ENCODE results near the gene TMEM203. TPM values are rescaled to one million over a fixed set of nuclear protein-coding genes. Genes with fewer than 3 reads are reported as not detected.

The TMEM203 gene
- total RNA-seq, 1 experiment from 2014 or later: 35.5 TPM

DNA sequence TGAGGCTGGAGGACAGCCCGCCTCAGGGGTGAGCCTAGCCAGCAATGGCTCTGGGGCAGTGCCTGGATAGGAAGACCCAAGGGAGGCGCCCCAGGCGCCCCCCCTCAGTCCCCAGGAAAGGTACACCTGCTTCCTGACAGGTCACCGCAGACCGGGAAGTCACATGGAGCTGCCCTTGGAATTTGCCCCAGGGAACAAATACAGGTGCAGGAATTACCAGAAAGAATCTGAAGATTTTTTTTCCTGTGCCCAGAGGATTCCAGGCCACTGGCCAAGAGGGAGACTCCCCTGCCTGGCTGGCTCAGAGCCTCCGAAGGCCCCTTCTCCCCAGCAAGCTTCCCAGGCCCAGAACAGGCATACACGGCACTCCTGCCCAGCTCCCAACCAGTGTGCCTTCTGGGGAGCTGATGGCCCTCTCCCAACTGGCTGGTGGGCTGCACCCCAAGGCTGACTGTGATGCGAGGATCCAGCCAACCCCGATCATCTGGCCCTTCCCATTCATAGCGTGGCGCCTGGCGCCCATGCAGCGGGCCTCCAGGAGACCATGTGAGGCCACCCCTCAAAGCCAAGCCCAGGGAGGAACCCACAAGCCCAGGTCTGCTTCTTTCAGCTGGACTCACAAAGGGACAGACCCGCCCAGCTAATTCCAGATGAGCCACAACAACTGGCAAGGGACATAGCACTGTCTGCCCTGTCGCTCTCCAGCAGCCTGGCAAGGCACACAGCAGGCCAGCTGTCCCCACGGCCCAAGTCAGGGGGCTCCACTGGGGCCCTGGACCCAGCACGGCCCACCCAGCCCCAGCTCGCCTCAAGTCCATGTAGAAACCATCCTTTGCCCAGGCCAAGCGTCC is 7.2 kb downstream of the TMEM203 start:
- Histone ChIP-seq H2BK5ac (ENCODE audit: insufficient read length, low read length) (no peak overlapping the region), H4K5ac (ENCODE audit: insufficient read length, low read depth, low read length) (no peak overlapping the region), H3K4me2 (ENCODE audit: insufficient read depth, insufficient read length, low read length) (no peak overlapping the region), H3K18ac (ENCODE audit: insufficient read length, low read depth, low read length) (no peak overlapping the region), H2BK120ac (ENCODE audit: low read depth, low read length, poor library complexity, severe bottlenecking) (no peak overlapping the region), H2AK5ac (ENCODE audit: insufficient read length, low read length) (no peak overlapping the region), H3K4ac (ENCODE audit: low read depth, low read length) (no peak overlapping the region), H3K14ac (ENCODE audit: insufficient read depth, low read length) (no peak overlapping the region), H2BK20ac (ENCODE audit: low read depth, low read length, poor library complexity, severe bottlenecking) (no peak overlapping the region), H3K4me1 (ENCODE audit: insufficient read depth, low read length) (no peaks in the 10 kb centered on the region), H2BK15ac (ENCODE audit: low read depth, low read length) (no peak overlapping the region), H3K23ac (ENCODE audit: insufficient read length, low read depth, low read length) (no peak overlapping the region), H4K8ac (replicated peaks; ENCODE audit: insufficient read length, low read depth, low read length) (no peak overlapping the region), H3K23me2 (ENCODE audit: insufficient read length, low read depth, low read length, poor library complexity, severe bottlenecking) (peaks cover 2% of the 10 kb centered on the region), H4K91ac (ENCODE audit: insufficient read length, low read depth, low read length) (no peak overlapping the region), H3K27ac (ENCODE audit: insufficient read length, low read depth, low read length) (no peak overlapping the region), H2AFZ (ENCODE audit: low read length) (no peak overlapping the region), H3K56ac (ENCODE audit: insufficient read length, low read depth, low read length) (no peak overlapping the region), H3T11ph (ENCODE audit: low read length) (no peak overlapping the region), H4K20me1 (ENCODE audit: control insufficient read depth, insufficient read depth, insufficient read length) (no peaks in the 10 kb centered on the region), H3K9ac (ENCODE audit: extremely low read depth, insufficient read length, low read length) (peak overlapping the region; percentile 5), H3K79me1 (ENCODE audit: insufficient read depth, low read depth, low read length, poor library complexity, severe bottlenecking) (peaks cover 3% of the 10 kb centered on the region), H3K27me3 (ENCODE audit: insufficient read depth, low read length) (no peaks in the 10 kb centered on the region), H3K9me3 (ENCODE audit: control insufficient read depth, low read depth, low read length) (no peaks in the 10 kb centered on the region), H3K79me2 (ENCODE audit: insufficient read depth, low read length) (no peaks in the 10 kb centered on the region), H2BK12ac (ENCODE audit: insufficient read length, low read depth, low read length) (no peak overlapping the region)
- no peaks in the 10 kb centered on the region; a peak in 1 of 7 replicates for H3K36me3 Mint-ChIP-seq (ENCODE audit: insufficient read depth in 1 of 3, low read depth in 3 of 3)
- peaks cover 2% of the 10 kb centered on the region; the same call in 1 of the 2 replicates for H3K27me3 Mint-ChIP-seq (ENCODE audit: low read depth)
- H3K9me3 Mint-ChIP-seq: no peaks in the 10 kb centered on the region
- peaks cover 12 to 28% of the 10 kb centered on the region in 2 experiments for H3K4me1 Mint-ChIP-seq
- TF ChIP-seq, protein P1, sequence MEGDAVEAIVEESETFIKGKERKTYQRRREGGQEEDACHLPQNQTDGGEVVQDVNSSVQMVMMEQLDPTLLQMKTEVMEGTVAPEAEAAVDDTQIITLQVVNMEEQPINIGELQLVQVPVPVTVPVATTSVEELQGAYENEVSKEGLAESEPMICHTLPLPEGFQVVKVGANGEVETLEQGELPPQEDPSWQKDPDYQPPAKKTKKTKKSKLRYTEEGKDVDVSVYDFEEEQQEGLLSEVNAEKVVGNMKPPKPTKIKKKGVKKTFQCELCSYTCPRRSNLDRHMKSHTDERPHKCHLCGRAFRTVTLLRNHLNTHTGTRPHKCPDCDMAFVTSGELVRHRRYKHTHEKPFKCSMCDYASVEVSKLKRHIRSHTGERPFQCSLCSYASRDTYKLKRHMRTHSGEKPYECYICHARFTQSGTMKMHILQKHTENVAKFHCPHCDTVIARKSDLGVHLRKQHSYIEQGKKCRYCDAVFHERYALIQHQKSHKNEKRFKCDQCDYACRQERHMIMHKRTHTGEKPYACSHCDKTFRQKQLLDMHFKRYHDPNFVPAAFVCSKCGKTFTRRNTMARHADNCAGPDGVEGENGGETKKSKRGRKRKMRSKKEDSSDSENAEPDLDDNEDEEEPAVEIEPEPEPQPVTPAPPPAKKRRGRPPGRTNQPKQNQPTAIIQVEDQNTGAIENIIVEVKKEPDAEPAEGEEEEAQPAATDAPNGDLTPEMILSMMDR (conservative IDR thresholded peaks at IDR 0.05): no peak
- DNase-seq: no peak
- H3K4me3 Mint-ChIP-seq: peak overlapping the region; percentile 41 to 65; a peak in 4 of 5 replicates
- no peak overlapping the region for H3K27ac Mint-ChIP-seq
- no CpG with 5 or more reads among the region's 19 CpGs for WGBS (ENCODE audit: extremely low coverage, insufficient read length, low lambda C conversion rate)
